ENCODE measurements around the gene ATOH1. TPM values are rescaled to one million over a fixed set of nuclear protein-coding genes. Genes with fewer than 3 reads are reported as not detected.

Gene ATOH1
- not detected in 2 replicates for total RNA-seq

DNA sequence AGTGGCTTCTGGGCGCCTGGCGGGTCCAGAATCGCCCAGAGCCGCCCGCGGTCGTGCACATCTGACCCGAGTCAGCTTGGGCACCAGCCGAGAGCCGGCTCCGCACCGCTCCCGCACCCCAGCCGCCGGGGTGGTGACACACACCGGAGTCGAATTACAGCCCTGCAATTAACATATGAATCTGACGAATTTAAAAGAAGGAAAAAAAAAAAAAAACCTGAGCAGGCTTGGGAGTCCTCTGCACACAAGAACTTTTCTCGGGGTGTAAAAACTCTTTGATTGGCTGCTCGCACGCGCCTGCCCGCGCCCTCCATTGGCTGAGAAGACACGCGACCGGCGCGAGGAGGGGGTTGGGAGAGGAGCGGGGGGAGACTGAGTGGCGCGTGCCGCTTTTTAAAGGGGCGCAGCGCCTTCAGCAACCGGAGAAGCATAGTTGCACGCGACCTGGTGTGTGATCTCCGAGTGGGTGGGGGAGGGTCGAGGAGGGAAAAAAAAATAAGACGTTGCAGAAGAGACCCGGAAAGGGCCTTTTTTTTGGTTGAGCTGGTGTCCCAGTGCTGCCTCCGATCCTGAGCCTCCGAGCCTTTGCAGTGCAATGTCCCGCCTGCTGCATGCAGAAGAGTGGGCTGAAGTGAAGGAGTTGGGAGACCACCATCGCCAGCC is at the start of gene ATOH1:
Gene ATOH1, plus strand, starts transcription at position 422 of the 663 bp plus-strand sequence. Its CDS starts 174 bp downstream, at position 596.

Small RNA genes lying within 50 kb of the gene (small RNA-seq; reads per million reads assigned to genes)
- gene RNA5SP164: not detected

Measured in thoracic aorta endothelial cell (primary cell).